Measurements from ENCODE around the gene RELA.
A peak's percentile ranks its signal among the peaks of the same experiment; 100 is the strongest.
"Not testable (repeated sequence)": the region's sequence is repeated elsewhere in the genome, so short reads cannot be mapped to it uniquely, and the experiment has no call there.

The RELA gene

DNA sequence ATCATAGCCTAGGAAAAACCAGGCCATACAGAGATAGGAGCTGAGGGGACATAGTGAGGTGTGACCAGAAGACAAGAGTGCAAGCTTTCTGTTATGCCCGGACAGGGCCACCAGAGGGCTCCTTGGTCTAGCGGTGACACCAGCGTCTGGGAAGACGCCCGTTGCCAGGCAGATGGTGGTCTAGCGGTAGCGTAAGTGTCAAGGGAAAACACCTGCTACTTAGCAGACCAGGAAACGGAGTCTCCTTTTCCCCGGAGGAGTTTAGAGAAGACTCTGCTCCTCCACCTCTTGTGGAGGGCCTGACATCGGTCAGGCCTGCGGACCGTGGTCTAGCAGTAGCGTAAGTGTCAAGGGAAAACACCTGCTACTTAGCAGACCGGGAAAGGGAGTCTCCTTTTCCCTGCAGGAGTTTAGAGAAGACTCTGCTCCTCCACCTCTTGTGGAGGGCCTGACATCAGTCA lies 43.6 kb upstream of the RELA start:
- Histone ChIP-seq H3K4me3 (ENCODE audit: low read depth, low read length) (peak overlapping the region; percentile 5; the same call in 1 of the 2 replicates), H3K27ac (peak overlapping the region; percentile 53)
- H3K9me3 ChIP-seq (ENCODE audit: severe bottlenecking); H3K27me3 ChIP-seq (ENCODE audit: insufficient read depth, low read depth, severe bottlenecking); H3K36me3 ChIP-seq: not testable (repeated sequence)
- TF ChIP-seq, protein P1, sequence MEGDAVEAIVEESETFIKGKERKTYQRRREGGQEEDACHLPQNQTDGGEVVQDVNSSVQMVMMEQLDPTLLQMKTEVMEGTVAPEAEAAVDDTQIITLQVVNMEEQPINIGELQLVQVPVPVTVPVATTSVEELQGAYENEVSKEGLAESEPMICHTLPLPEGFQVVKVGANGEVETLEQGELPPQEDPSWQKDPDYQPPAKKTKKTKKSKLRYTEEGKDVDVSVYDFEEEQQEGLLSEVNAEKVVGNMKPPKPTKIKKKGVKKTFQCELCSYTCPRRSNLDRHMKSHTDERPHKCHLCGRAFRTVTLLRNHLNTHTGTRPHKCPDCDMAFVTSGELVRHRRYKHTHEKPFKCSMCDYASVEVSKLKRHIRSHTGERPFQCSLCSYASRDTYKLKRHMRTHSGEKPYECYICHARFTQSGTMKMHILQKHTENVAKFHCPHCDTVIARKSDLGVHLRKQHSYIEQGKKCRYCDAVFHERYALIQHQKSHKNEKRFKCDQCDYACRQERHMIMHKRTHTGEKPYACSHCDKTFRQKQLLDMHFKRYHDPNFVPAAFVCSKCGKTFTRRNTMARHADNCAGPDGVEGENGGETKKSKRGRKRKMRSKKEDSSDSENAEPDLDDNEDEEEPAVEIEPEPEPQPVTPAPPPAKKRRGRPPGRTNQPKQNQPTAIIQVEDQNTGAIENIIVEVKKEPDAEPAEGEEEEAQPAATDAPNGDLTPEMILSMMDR (IDR thresholded peaks at IDR 0.05; ENCODE audit: low read depth, low read length): peak; percentile 46
- DNase-seq: peak; percentile 92

DNA sequence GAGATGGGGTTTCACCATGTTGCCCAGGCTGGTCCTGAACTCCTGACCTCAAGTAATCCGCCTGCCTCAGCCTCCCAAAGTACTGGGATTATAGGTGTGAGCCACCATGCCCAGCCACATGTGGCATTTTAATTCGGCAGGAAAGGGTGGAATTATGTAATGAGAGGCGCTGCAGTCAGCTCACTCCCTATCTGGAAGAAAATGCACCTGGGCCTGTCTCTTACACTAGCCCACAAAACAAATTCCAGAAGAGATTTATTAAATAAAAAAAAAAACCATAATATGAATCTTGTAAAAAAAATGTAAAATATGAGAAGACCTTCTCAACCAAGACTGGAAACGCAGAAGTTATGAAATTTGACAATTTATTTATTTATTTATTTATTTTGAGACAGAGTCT lies 41.1 kb upstream of the RELA start:
- no peak for DNase-seq
- no peaks in the 10 kb centered on the region for H3K27me3 ChIP-seq (ENCODE audit: insufficient read depth, low read depth, severe bottlenecking)
- H3K4me3 ChIP-seq (ENCODE audit: low read depth, low read length): no peak overlapping the region
- peaks cover 7% of the 10 kb centered on the region for H3K9me3 ChIP-seq (ENCODE audit: severe bottlenecking)
- H3K36me3 ChIP-seq: no peaks in the 10 kb centered on the region
- no peak overlapping the region for H3K27ac ChIP-seq
- TF ChIP-seq, protein P1 (IDR thresholded peaks at IDR 0.05; ENCODE audit: low read depth, low read length): no peak

DNA sequence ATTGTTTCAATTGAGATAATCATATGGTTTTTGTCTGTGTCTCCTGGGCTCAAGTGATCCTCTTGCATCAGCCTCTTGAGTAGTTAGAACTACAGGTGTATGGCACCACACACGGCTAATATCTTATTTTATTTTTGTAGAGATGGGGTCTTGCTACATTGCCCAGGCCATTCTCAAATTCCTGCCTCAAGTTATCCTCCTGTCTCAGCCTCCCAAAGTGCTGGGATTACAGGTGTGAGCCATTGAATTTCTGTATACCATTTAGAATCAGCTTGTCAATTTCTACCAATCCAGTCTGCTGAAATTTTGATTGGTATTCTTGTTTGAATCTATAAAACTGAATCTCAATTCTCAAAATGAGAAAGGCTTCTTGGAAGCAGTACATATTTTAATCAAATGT lies 39.0 kb upstream of the RELA start:
- Histone ChIP-seq H3K27me3 (ENCODE audit: insufficient read depth, low read depth, severe bottlenecking) (no peaks in the 10 kb centered on the region), H3K27ac (no peak overlapping the region), H3K9me3 (ENCODE audit: severe bottlenecking) (peaks cover 7% of the 10 kb centered on the region), H3K4me3 (ENCODE audit: low read depth, low read length) (no peak overlapping the region), H3K36me3 (no peaks in the 10 kb centered on the region)
- TF ChIP-seq, protein P1 (IDR thresholded peaks at IDR 0.05; ENCODE audit: low read depth, low read length): no peak
- DNase-seq: no peak

DNA sequence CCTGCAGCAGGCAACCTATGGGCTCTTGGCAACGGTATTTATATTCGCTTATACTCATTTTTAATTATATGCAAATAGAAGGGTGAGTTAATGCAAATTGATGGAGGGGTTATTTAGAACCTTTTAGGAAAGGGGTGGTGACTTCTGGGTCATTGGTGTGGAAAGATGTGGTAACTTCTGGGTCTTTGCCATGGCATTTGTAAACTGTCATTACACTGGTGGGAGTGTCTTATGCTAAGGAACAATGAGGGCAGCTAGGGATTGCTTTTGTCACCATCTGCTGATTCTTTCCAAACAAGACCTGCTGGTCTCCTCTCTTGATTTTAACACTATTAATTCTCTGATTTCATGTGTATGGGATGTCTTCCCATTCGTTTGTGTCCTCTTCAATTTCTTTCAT lies 37.7 kb upstream of the RELA start:
- no peak overlapping the region for H3K4me3 ChIP-seq (ENCODE audit: low read depth, low read length)
- no peaks in the 10 kb centered on the region for H3K36me3 ChIP-seq
- peaks cover 7% of the 10 kb centered on the region for H3K9me3 ChIP-seq (ENCODE audit: severe bottlenecking)
- TF ChIP-seq, protein P1 (IDR thresholded peaks at IDR 0.05; ENCODE audit: low read depth, low read length): no peak
- DNase-seq: no peak
- no peaks in the 10 kb centered on the region for H3K27me3 ChIP-seq (ENCODE audit: insufficient read depth, low read depth, severe bottlenecking)
- no peak overlapping the region for H3K27ac ChIP-seq

DNA sequence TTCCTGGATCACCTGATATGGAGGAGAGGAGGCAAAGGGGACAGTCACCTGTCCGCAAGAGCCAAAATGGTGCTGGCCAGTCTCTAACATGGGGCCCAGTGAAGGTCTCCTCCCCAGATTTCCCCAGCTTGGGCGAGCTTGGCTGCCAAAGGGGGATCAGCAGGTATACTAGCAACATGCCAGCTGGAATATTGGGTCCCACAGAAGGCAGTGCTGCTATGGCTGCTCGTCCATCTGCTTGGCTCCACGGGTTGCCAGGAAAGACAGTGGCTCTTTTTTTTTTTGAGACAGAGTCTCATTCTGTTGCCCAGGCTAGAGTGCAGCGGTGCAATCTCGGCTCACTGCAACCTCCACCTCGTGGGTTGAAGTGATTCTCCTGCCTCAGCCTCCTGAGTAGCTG lies 36.6 kb upstream of the RELA start:
- Histone ChIP-seq H3K4me3 (ENCODE audit: low read depth, low read length) (no peak overlapping the region), H3K36me3 (no peaks in the 10 kb centered on the region), H3K27ac (no peak overlapping the region), H3K9me3 (ENCODE audit: severe bottlenecking) (peaks cover 7% of the 10 kb centered on the region), H3K27me3 (ENCODE audit: insufficient read depth, low read depth, severe bottlenecking) (no peaks in the 10 kb centered on the region)
- no peak for DNase-seq
- TF ChIP-seq, protein P1 (IDR thresholded peaks at IDR 0.05; ENCODE audit: low read depth, low read length): no peak

DNA sequence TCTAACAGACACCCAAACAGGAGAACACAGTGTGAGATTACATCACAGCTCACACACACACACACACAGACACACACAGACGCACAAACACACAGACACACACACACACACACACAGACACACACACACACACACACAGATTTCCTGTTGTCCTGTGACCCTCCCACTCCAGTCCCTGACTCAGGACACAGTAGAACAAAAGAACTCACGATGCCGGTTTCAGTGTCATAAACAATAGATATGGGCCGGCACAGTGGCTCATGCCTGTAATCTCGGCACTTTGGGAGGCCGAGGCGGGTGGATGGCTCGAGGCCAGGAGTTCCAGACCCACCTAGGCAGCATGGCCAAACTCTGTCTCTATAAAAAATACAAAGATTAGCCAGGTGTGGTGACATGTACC lies 35.5 kb upstream of the RELA start:
- H3K36me3 ChIP-seq: no peaks in the 10 kb centered on the region
- TF ChIP-seq, protein P1 (IDR thresholded peaks at IDR 0.05; ENCODE audit: low read depth, low read length): no peak
- H3K27me3 ChIP-seq (ENCODE audit: insufficient read depth, low read depth, severe bottlenecking): no peaks in the 10 kb centered on the region
- no peak for DNase-seq
- H3K27ac ChIP-seq: no peak overlapping the region
- no peak overlapping the region for H3K4me3 ChIP-seq (ENCODE audit: low read depth, low read length)
- peaks cover 7% of the 10 kb centered on the region for H3K9me3 ChIP-seq (ENCODE audit: severe bottlenecking)
